AG20443 (cell line): ENCODE data around the gene RASSF1.

Experiments used
- DNase-seq: peaks from one replicate; pipeline ENCODE4 v3.0.0; 2012; ENCODE audit warnings: low spot score, mixed read lengths

The RASSF1 gene

GRCh38 chr3:50299929-50300680 is 40.5 kb downstream of the RASSF1 start:
- peak; percentile 33 for DNase-seq

GRCh38 chr3:50299638-50299928 is 41.1 kb downstream of the RASSF1 start:
- DNase-seq: no peak

GRCh38 chr3:50298836-50299637 is 41.6 kb downstream of the RASSF1 start, which contains the start of the genes HYAL3 and NAA80:
Gene HYAL3, minus strand, starts transcription at chr3:50299405. Its CDS starts 3,803 bp downstream, at chr3:50295602.
Gene NAA80, minus strand, starts transcription at chr3:50299405. Its CDS starts 1,942 bp downstream, at chr3:50297463.
- DNase-seq: peak; percentile 99

- DNase-seq: no peak
These were observed 42.5 kb downstream of the RASSF1 start for GRCh38 chr3:50297896-50298725.

GRCh38 chr3:50297384-50297775 is 43.3 kb downstream of the RASSF1 start:
- no peak for DNase-seq

GRCh38 chr3:50296721-50297383 is 43.8 kb downstream of the RASSF1 start:
- DNase-seq: no peak

GRCh38 chr3:50295553-50296431 is 44.8 kb downstream of the RASSF1 start:
- no peak for DNase-seq

GRCh38 chr3:50294492-50295403 is 45.9 kb downstream of the RASSF1 start:
- DNase-seq: no peak

GRCh38 chr3:50294089-50294488 is 46.5 kb downstream of the RASSF1 start:
- no peak for DNase-seq

GRCh38 chr3:50293079-50293801 is 47.4 kb downstream of the RASSF1 start:
- DNase-seq: no peak

- peak; percentile 96 for DNase-seq
These were observed 48.2 kb downstream of the RASSF1 start, which contains the start of gene IFRD2 for GRCh38 chr3:50292159-50293078. Gene IFRD2, minus strand, starts transcription at chr3:50292429. Its CDS starts 155 bp downstream, at chr3:50292274.

GRCh38 chr3:50290161-50290641 is 50.4 kb downstream of the RASSF1 start:
- DNase-seq: no peak

- no peak for DNase-seq
These were observed 51.5 kb downstream of the RASSF1 start for GRCh38 chr3:50289130-50289529.

GRCh38 chr3:50288387-50289007 is 52.1 kb downstream of the RASSF1 start:
- DNase-seq: no peak

- DNase-seq: no peak
These were observed 53.4 kb downstream of the RASSF1 start for GRCh38 chr3:50287262-50287661.

GRCh38 chr3:50286322-50287227 is 54.1 kb downstream of the RASSF1 start:
- no peak for DNase-seq
